Measurements from ENCODE around the gene SYNJ1. TPM values are rescaled to one million over a fixed set of nuclear protein-coding genes. Genes with fewer than 3 reads are reported as not detected.

SYNJ1 gene
- total RNA-seq, 2 donors from 2014 or later = 7.9 to 9.2 TPM

GRCh38 chr21:32590130-32590529, 137.7 kb downstream of the SYNJ1 start:
- no peaks in the 10 kb centered on the region for H3K9me3 ChIP-seq
- intact Hi-C loops (cut with DNase I) = loop anchor here (10.0 kb wide), 1 partner anchor 725 kb away; no protein-coding TSS in a partner anchor
- DNase-seq (ENCODE audit: low spot score) = no peak
- H3K36me3 ChIP-seq = no peaks in the 10 kb centered on the region
- no peaks in the 10 kb centered on the region for H3K4me1 ChIP-seq (replicated peaks)
- 84% methylated on average over 4 of the region's 4 CpGs for WGBS
- no peaks in the 10 kb centered on the region for H3K27me3 ChIP-seq (replicated peaks; ENCODE audit: insufficient read depth)
- TF ChIP-seq POLR2A (IDR thresholded peaks at IDR 0.05) = no peak
- no peak for TF ChIP-seq POLR2AphosphoS5 (IDR thresholded peaks at IDR 0.05)
- TF ChIP-seq CTCF (IDR thresholded peaks at IDR 0.05) = no peak
- H3K4me3 ChIP-seq = no peak overlapping the region
- H3K27ac ChIP-seq = no peak overlapping the region

GRCh38 chr21:32587651-32588050, 140.2 kb downstream of the SYNJ1 start:
- H3K27ac ChIP-seq = no peak overlapping the region
- H3K4me3 ChIP-seq = no peak overlapping the region
- no peaks in the 10 kb centered on the region for H3K36me3 ChIP-seq
- H3K9me3 ChIP-seq = no peaks in the 10 kb centered on the region
- H3K27me3 ChIP-seq (replicated peaks; ENCODE audit: insufficient read depth) = no peaks in the 10 kb centered on the region
- TF ChIP-seq POLR2AphosphoS5 (IDR thresholded peaks at IDR 0.05) = no peak
- no peak for TF ChIP-seq POLR2A (IDR thresholded peaks at IDR 0.05)
- no peak for TF ChIP-seq CTCF (IDR thresholded peaks at IDR 0.05)
- no peak for DNase-seq (ENCODE audit: low spot score)
- WGBS = 97% methylated on average over 5 of the region's 5 CpGs
- no peaks in the 10 kb centered on the region for H3K4me1 ChIP-seq (replicated peaks)
- intact Hi-C loops (cut with DNase I) = no loop called here

DNA sequence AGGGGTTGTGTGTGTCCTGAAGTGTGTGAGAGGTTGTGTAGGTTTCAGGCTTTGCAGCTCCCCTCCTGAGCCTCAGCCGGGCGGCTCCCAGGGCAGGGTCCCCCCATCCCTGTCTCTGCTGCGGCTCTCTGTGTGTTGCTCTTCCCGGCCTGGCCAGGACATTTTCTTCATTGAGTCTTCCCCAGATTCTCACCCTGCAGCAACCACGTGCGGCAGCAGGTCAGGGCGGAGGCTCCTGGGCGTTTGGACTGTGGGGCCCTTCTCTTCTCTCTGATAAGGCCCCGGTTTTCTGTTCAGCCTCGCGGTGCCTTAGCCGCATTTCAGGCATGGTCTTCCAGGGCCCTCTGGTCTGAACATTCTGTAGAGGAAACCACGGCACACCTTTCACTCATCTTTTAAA, 140.7 kb downstream of the SYNJ1 start:
- Histone ChIP-seq H3K9me3 (no peaks in the 10 kb centered on the region), H3K27me3 (replicated peaks; ENCODE audit: insufficient read depth) (no peaks in the 10 kb centered on the region), H3K4me1 (replicated peaks) (no peaks in the 10 kb centered on the region), H3K4me3 (no peak overlapping the region), H3K36me3 (no peaks in the 10 kb centered on the region), H3K27ac (no peak overlapping the region)
- WGBS = 80% methylated on average over 13 of the region's 13 CpGs
- TF ChIP-seq POLR2AphosphoS5 (IDR thresholded peaks at IDR 0.05) (no peak), CTCF (IDR thresholded peaks at IDR 0.05) (no peak), POLR2A (IDR thresholded peaks at IDR 0.05) (no peak)
- intact Hi-C loops (cut with DNase I) = no loop called here
- no peak for DNase-seq (ENCODE audit: low spot score)

DNA sequence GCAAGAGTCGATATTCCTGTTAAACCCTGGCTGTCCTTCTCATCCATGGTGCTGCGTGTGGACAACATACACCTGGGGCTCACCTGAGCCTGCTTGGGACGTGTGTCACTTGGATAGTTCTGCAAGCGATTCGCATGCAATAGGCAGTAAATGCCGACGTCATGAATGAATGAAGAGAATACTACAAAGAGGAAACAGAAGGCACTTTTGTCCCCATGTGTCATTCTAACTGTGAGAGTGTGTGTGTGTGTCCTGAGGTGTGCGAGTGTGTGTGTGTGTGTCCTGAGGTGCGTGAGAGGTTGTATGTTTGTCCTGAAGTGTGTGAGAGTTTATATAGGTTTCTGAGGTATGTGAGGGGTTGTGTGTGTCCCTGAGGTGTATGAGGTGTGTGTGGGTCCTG, 141.8 kb downstream of the SYNJ1 start:
- TF ChIP-seq POLR2A (IDR thresholded peaks at IDR 0.05) (no peak), POLR2AphosphoS5 (IDR thresholded peaks at IDR 0.05) (no peak), CTCF (IDR thresholded peaks at IDR 0.05) (no peak)
- no peaks in the 10 kb centered on the region for H3K4me1 ChIP-seq (replicated peaks)
- no peaks in the 10 kb centered on the region for H3K9me3 ChIP-seq
- 91% methylated on average over 9 of the region's 9 CpGs for WGBS
- H3K27ac ChIP-seq = no peak overlapping the region
- H3K4me3 ChIP-seq = no peak overlapping the region
- intact Hi-C loops (cut with DNase I) = no loop called here
- no peak for DNase-seq (ENCODE audit: low spot score)
- H3K27me3 ChIP-seq (replicated peaks; ENCODE audit: insufficient read depth) = no peaks in the 10 kb centered on the region
- H3K36me3 ChIP-seq = no peaks in the 10 kb centered on the region

DNA sequence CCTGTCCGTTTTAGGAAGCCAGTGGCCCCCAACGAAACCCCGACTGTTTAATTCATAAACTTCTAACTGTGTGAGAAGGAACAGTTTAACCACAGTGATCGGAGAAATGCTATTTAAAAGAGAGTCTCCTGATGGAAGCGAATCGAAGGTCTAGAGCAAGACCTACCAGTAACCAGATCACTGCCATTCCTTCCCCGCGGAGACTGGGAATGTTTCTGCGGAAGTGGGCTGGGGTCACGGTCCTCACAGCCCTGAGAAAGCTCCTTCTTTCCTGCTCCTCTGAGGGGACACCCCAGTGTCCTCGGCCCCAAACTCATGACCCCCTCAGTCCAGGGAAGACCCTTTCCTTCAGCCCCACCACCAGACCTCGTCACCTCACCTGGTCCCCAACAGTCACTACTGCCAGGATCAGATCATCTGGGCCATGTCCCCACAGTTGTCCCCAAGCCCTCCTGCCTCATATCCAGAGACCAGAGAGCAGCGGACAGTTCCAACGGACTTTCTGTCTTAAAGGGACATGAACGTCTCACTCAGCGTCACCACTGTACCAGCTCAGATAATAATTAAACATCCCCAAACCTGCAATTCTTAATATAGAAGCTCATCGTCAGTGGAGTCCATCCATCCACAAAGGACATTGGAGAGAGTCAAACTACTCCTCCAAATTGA, 142.6 kb downstream of the SYNJ1 start, which contains the start of gene TCP10L:
TCP10L (minus strand) TSS at position 482 of the 669 bp plus-strand sequence. CDS start 1,219 bp downstream, outside the sequence.
- no peaks in the 10 kb centered on the region for H3K27me3 ChIP-seq (replicated peaks; ENCODE audit: insufficient read depth)
- no peak within 1 kb of the TSS for H3K4me3 ChIP-seq
- no peak for DNase-seq (ENCODE audit: low spot score)
- intact Hi-C loops (cut with DNase I) = no loop called here
- no peak within 1 kb of the TSS for H3K27ac ChIP-seq
- TF ChIP-seq POLR2AphosphoS5 (IDR thresholded peaks at IDR 0.05) (no peak), CTCF (IDR thresholded peaks at IDR 0.05) (no peak), POLR2A (IDR thresholded peaks at IDR 0.05) (no peak)
- H3K9me3 ChIP-seq = no peaks in the 10 kb centered on the region
- H3K36me3 ChIP-seq = no peaks in the 10 kb centered on the region
- 90% methylated on average over 17 of the region's 17 CpGs for WGBS
- H3K4me1 ChIP-seq (replicated peaks) = no peaks in the 10 kb centered on the region

Data from prostate gland (tissue), 2 donors.